ENCODE measurements around the gene SLC22A7. TPM values are rescaled to one million over a fixed set of nuclear protein-coding genes. Genes with fewer than 3 reads are reported as not detected.

SLC22A7 gene
- polyA plus RNA-seq, 1 donor (not counting 4 experiments of a cell fraction or from before 2014, with no cell fraction given): not detected

DNA sequence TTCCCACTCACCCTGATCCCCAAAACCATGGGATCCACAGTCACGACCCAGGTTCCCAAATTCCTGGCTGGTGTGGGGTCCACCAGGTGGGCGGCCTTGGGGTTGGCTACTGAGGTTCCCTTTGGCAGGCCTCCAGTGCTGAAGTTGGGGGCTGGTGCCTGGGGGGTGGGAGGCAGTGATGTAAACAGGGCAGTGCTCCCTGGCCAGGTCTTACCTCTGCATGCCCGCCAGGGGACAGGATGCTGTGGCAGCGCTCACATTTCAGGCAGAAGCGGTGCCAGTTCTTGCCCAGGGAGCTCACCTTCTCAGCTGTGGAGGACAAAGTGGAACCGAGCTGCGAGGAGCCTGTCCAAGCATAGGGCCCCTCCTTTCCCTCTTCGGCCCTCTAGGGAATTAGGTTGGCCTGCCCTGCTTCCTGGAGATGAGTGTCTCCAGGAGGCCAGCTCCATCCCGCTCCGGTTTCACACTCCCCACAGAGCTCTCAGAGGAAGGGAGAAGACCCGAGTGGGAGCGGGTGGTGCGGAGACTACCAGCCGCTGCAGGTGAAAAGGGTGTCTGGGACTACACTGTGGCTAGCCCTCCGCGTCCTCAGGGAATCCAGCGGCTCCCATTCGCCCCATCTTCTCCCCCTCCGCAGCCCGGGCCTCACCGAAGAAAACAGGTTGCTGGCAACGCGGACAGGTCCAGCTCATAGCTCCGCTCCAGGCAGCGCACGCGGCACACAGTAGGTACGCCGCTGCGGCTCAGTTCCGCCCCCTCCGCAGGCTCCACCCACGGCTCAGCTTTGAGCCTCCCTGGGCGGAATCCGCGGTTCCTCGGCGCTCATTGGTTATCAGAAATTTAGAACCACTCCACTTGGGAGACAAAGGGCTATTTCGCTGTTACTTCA lies 10.3 kb downstream of the SLC22A7 start, which contains the start of gene CRIP3:
Gene CRIP3, minus strand, starts transcription at position 726 of the 889 bp plus-strand sequence. Its CDS starts 34 bp downstream, at position 692.
- H2AFZ ChIP-seq (ENCODE audit: control insufficient read depth, low read length): peak within 1 kb of the TSS; percentile 83

GRCh38 chr6:43308990-43309477 lies 11.0 kb downstream of the SLC22A7 start:
- Histone ChIP-seq H3K9me3 (ENCODE audit: control insufficient read depth, low read depth, low read length) (no peaks in the 10 kb centered on the region), H3K4me3 (ENCODE audit: control insufficient read depth in 2 of 3, extremely low read depth in 1 of 3, insufficient read depth in 2 of 3, low read depth in 1 of 3, low read length in 3 of 3) (peak overlapping the region; percentile 4 to 57 (median 53)), H3K9me1 (ENCODE audit: control insufficient read depth, extremely low read depth, insufficient read depth, low read length) (no peaks in the 10 kb centered on the region), H3K4me1 (ENCODE audit: control insufficient read depth, extremely low read depth, insufficient read depth, low read length) (peaks cover 7% of the 10 kb centered on the region), H3K36me3 (ENCODE audit: control insufficient read depth in 2 of 2, extremely low read depth in 1 of 2, insufficient read depth in 2 of 2, low read length in 2 of 2) (no peaks in the 10 kb centered on the region), H3K9ac (ENCODE audit: control insufficient read depth, extremely low read depth, insufficient read depth, low read length) (no peak overlapping the region), H2AFZ (ENCODE audit: control insufficient read depth, low read length) (peak overlapping the region; percentile 83), H3K79me2 (ENCODE audit: control insufficient read depth, insufficient read depth, low read length) (no peaks in the 10 kb centered on the region), H3K4me2 (ENCODE audit: control insufficient read depth, extremely low read depth, insufficient read depth, low read depth, low read length) (peak overlapping the region; percentile 91), H4K20me1 (ENCODE audit: control insufficient read depth, extremely low read depth, insufficient read depth, low read length) (no peaks in the 10 kb centered on the region), H3K27ac (ENCODE audit: control insufficient read depth, insufficient read depth, low read length) (no peak overlapping the region), H3K27me3 (ENCODE audit: control insufficient read depth, extremely low read depth, insufficient read depth, low read length) (no peaks in the 10 kb centered on the region)
- FAIRE-seq: no peak
- TF ChIP-seq CTCF (optimal IDR thresholded peaks at IDR 0.05 in 1 of 3, IDR thresholded peaks at IDR 0.05 in 1 of 3, conservative IDR thresholded peaks at IDR 0.05 in 1 of 3; ENCODE audit: extremely low read depth in 1 of 3, insufficient read depth in 2 of 3, low read length in 3 of 3): no peak
- no peak for TF ChIP-seq EZH2 (IDR thresholded peaks at IDR 0.05; ENCODE audit: low read length)
- dilution Hi-C loops (cut with MboI; ENCODE audit: extremely low pct_ligation_motif_present, low sequenced_read_pairs): no loop called here
- no peak for DNase-seq (ENCODE audit: low read depth, low spot score)

More for the DNA sequence above, 10.3 kb downstream of the SLC22A7 start, which contains the start of gene CRIP3:
- H3K4me1 ChIP-seq (ENCODE audit: control insufficient read depth, extremely low read depth, insufficient read depth, low read length): peaks cover 7% of the 10 kb centered on the region
- no peaks in the 10 kb centered on the region for H3K9me1 ChIP-seq (ENCODE audit: control insufficient read depth, extremely low read depth, insufficient read depth, low read length)
- H3K9me3 ChIP-seq (ENCODE audit: control insufficient read depth, low read depth, low read length): no peaks in the 10 kb centered on the region
- H3K27ac ChIP-seq (ENCODE audit: control insufficient read depth, insufficient read depth, low read length): no peak within 1 kb of the TSS
- dilution Hi-C loops (cut with MboI; ENCODE audit: extremely low pct_ligation_motif_present, low sequenced_read_pairs): no loop called here
- H3K9ac ChIP-seq (ENCODE audit: control insufficient read depth, extremely low read depth, insufficient read depth, low read length): no peak within 1 kb of the TSS
- no peaks in the 10 kb centered on the region for H3K27me3 ChIP-seq (ENCODE audit: control insufficient read depth, extremely low read depth, insufficient read depth, low read length)
- H3K36me3 ChIP-seq (ENCODE audit: control insufficient read depth in 2 of 2, extremely low read depth in 1 of 2, insufficient read depth in 2 of 2, low read length in 2 of 2): no peaks in the 10 kb centered on the region
- H3K4me2 ChIP-seq (ENCODE audit: control insufficient read depth, extremely low read depth, insufficient read depth, low read depth, low read length): peak within 1 kb of the TSS; percentile 91
- FAIRE-seq (no peak), DNase-seq (ENCODE audit: low read depth, low spot score) (no peak)
- no peaks in the 10 kb centered on the region for H3K79me2 ChIP-seq (ENCODE audit: control insufficient read depth, insufficient read depth, low read length)
- TF ChIP-seq CTCF (optimal IDR thresholded peaks at IDR 0.05 in 1 of 3, IDR thresholded peaks at IDR 0.05 in 1 of 3, conservative IDR thresholded peaks at IDR 0.05 in 1 of 3; ENCODE audit: extremely low read depth in 1 of 3, insufficient read depth in 2 of 3, low read length in 3 of 3): peak; percentile 14 to 41 (median 33)
- TF ChIP-seq EZH2 (IDR thresholded peaks at IDR 0.05; ENCODE audit: low read length): no peak
- H3K4me3 ChIP-seq (ENCODE audit: control insufficient read depth in 2 of 3, extremely low read depth in 1 of 3, insufficient read depth in 2 of 3, low read depth in 1 of 3, low read length in 3 of 3): peak within 1 kb of the TSS; percentile 4 to 57 (median 53)
- H4K20me1 ChIP-seq (ENCODE audit: control insufficient read depth, extremely low read depth, insufficient read depth, low read length): no peaks in the 10 kb centered on the region
